GM15510 (cell line): ENCODE data around the gene MAMSTR.

Experiments used
- POLR2A ChIP-seq: IDR thresholded peaks from 3 replicates; pipeline ENCODE4 v1.6.1; 2011; ENCODE audit warnings: borderline replicate concordance; ENCODE audit not compliant: insufficient read length; ENCODE audit errors: extremely low read depth

MAMSTR gene

GRCh38 chr19:48735031-48735615 is 15.6 kb upstream of the MAMSTR start:
- TF ChIP-seq POLR2A: no peak

- no peak for TF ChIP-seq POLR2A
Measured at GRCh38 chr19:48734625-48735024, 15.1 kb upstream of the MAMSTR start.

- no peak for TF ChIP-seq POLR2A
Measured at GRCh38 chr19:48731452-48731851, 11.9 kb upstream of the MAMSTR start.

GRCh38 chr19:48728911-48729664 is 9.6 kb upstream of the MAMSTR start:
- no peak for TF ChIP-seq POLR2A

GRCh38 chr19:48726556-48726955 is 7.0 kb upstream of the MAMSTR start:
- TF ChIP-seq POLR2A: no peak

GRCh38 chr19:48724796-48725753 is 5.5 kb upstream of the MAMSTR start:
- TF ChIP-seq POLR2A: no peak

GRCh38 chr19:48722196-48722708 is 2.7 kb upstream of the MAMSTR start:
- no peak for TF ChIP-seq POLR2A

- TF ChIP-seq POLR2A: peak; percentile 44
Measured at GRCh38 chr19:48720613-48721296, 1.2 kb upstream of the MAMSTR start.

- no peak for TF ChIP-seq POLR2A
Measured at GRCh38 chr19:48720251-48720612, 707 bp upstream of the MAMSTR start.

- TF ChIP-seq POLR2A: no peak
Measured at GRCh38 chr19:48718711-48719231, 754 bp downstream of the MAMSTR start.

- no peak for TF ChIP-seq POLR2A
Measured at GRCh38 chr19:48716562-48717291, 2.8 kb downstream of the MAMSTR start.

GRCh38 chr19:48715681-48716171 is 3.8 kb downstream of the MAMSTR start:
- TF ChIP-seq POLR2A: no peak

GRCh38 chr19:48714759-48715675 is 4.5 kb downstream of the MAMSTR start:
- no peak for TF ChIP-seq POLR2A
